TTC549 (cell line): ENCODE results near the gene CDKN2AIPNL.
"Not testable (repeated sequence)": the region's sequence is repeated elsewhere in the genome, so short reads cannot be mapped to it uniquely, and the experiment has no call there.

ENCODE experiments used
- FAIRE-seq: peaks from 2 replicates; lab custom pipeline; 2012; peaks lifted over from hg19 to GRCh38; lab: Jason Lieb, UNC

The CDKN2AIPNL gene

GRCh38 chr5:134397196-134397595 lies 14.5 kb downstream of the CDKN2AIPNL start:
- FAIRE-seq = no peak

GRCh38 chr5:134396274-134396673 lies 15.4 kb downstream of the CDKN2AIPNL start:
- no peak for FAIRE-seq

- no peak for FAIRE-seq
These were observed 16.7 kb downstream of the CDKN2AIPNL start for GRCh38 chr5:134394932-134395331.

- no peak for FAIRE-seq
These were observed 19.4 kb downstream of the CDKN2AIPNL start for GRCh38 chr5:134392301-134392700.

GRCh38 chr5:134387443-134387842 lies 24.2 kb downstream of the CDKN2AIPNL start:
- no peak for FAIRE-seq

- no peak for FAIRE-seq
These were observed 27.5 kb downstream of the CDKN2AIPNL start for GRCh38 chr5:134383980-134384697.

- not testable (repeated sequence) for FAIRE-seq
These were observed 29.5 kb downstream of the CDKN2AIPNL start for GRCh38 chr5:134382204-134382603.

- no peak for FAIRE-seq
These were observed 31.3 kb downstream of the CDKN2AIPNL start for GRCh38 chr5:134380346-134380745.

- FAIRE-seq = no peak
These were observed 37.4 kb downstream of the CDKN2AIPNL start for GRCh38 chr5:134374232-134374631.

- not testable (repeated sequence) for FAIRE-seq
These were observed 38.0 kb downstream of the CDKN2AIPNL start for GRCh38 chr5:134373633-134374032.

- no peak for FAIRE-seq
These were observed 39.8 kb downstream of the CDKN2AIPNL start for GRCh38 chr5:134371834-134372340.

- peak; percentile 88 for FAIRE-seq
These were observed 40.5 kb downstream of the CDKN2AIPNL start, which contains the start of gene UBE2B for GRCh38 chr5:134370871-134371833. Gene UBE2B (plus strand): TSS chr5:134371569. CDS start chr5:134371596, 27 bp downstream.

- no peak for FAIRE-seq
These were observed 41.3 kb downstream of the CDKN2AIPNL start for GRCh38 chr5:134370311-134370870.

GRCh38 chr5:134365604-134366003 lies 46.1 kb downstream of the CDKN2AIPNL start:
- no peak for FAIRE-seq

- FAIRE-seq = no peak
These were observed 56.0 kb downstream of the CDKN2AIPNL start for GRCh38 chr5:134355681-134356080.
